ENCODE data around the gene SPRED2.

DNA sequence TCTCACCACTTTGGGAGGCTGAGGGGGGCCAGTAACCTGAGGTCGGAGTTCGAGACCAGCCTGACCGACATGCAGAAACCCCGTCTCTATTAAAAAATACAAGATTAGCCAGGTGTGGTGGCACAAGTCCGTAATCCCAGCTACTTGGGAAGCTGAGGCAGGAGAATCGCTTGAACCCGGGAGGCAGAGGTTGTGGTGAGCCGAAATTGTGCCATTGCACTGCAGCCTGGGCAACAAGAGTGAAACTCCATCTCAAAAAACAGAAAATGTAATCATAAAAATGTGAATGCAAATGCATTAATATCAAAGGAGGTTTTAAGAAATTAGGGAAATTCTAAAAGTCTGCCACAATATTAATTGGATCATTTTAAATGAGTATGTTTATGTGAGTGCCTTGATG is 159.1 kb downstream of the SPRED2 start:
- TF ChIP-seq, protein P1, sequence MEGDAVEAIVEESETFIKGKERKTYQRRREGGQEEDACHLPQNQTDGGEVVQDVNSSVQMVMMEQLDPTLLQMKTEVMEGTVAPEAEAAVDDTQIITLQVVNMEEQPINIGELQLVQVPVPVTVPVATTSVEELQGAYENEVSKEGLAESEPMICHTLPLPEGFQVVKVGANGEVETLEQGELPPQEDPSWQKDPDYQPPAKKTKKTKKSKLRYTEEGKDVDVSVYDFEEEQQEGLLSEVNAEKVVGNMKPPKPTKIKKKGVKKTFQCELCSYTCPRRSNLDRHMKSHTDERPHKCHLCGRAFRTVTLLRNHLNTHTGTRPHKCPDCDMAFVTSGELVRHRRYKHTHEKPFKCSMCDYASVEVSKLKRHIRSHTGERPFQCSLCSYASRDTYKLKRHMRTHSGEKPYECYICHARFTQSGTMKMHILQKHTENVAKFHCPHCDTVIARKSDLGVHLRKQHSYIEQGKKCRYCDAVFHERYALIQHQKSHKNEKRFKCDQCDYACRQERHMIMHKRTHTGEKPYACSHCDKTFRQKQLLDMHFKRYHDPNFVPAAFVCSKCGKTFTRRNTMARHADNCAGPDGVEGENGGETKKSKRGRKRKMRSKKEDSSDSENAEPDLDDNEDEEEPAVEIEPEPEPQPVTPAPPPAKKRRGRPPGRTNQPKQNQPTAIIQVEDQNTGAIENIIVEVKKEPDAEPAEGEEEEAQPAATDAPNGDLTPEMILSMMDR (IDR thresholded peaks at IDR 0.05; ENCODE audit: poor library complexity, severe bottlenecking) = no peak
- TF ChIP-seq SMC3 (conservative IDR thresholded peaks at IDR 0.05; ENCODE audit: poor library complexity) = no peak
- TF ChIP-seq RAD21 (conservative IDR thresholded peaks at IDR 0.05) = no peak
- no peak for TF ChIP-seq TAF1 (IDR thresholded peaks at IDR 0.05; ENCODE audit: low read depth)
